ENCODE results near the gene WDR47. TPM values are rescaled to one million over a fixed set of nuclear protein-coding genes. Genes with fewer than 3 reads are reported as not detected.

The WDR47 gene
- total RNA-seq (2014; rRNA removed; shearing (Covaris generic)): 19.5 and 29.4 TPM in 2 replicates

GRCh38 chr1:109041621-109042468 lies at the start of gene WDR47:
TSS of gene WDR47 (minus strand) at chr1:109042102. CDS start at chr1:109023512, 18,590 bp downstream.
- peak; percentile 82 for DNase-seq (ENCODE audit: low spot score)

GRCh38 chr1:109091078-109091838 lies 49.4 kb upstream of the WDR47 start:
- DNase-seq (ENCODE audit: low spot score): peak; percentile 46

- peak; percentile 82 for DNase-seq (ENCODE audit: low spot score)
Measured at GRCh38 chr1:109090196-109091077, 48.5 kb upstream of the WDR47 start, which contains the start of gene TMEM167B. TSS of gene TMEM167B (plus strand) at chr1:109090764. CDS start at chr1:109090873, 109 bp downstream.

GRCh38 chr1:109089242-109090015 lies 47.5 kb upstream of the WDR47 start:
- DNase-seq (ENCODE audit: low spot score): peak; percentile 65

- DNase-seq (ENCODE audit: low spot score): peak; percentile 19
Measured at GRCh38 chr1:109084563-109085517, 42.9 kb upstream of the WDR47 start.

GRCh38 chr1:109083923-109084322 lies 42.0 kb upstream of the WDR47 start:
- no peak for DNase-seq (ENCODE audit: low spot score)

GRCh38 chr1:109083501-109083900 lies 41.6 kb upstream of the WDR47 start:
- no peak for DNase-seq (ENCODE audit: low spot score)

- DNase-seq (ENCODE audit: low spot score): no peak
Measured at GRCh38 chr1:109080441-109081082, 38.7 kb upstream of the WDR47 start.

GRCh38 chr1:109079240-109079622 lies 37.3 kb upstream of the WDR47 start:
- DNase-seq (ENCODE audit: low spot score): no peak

GRCh38 chr1:109078317-109078716 lies 36.4 kb upstream of the WDR47 start:
- no peak for DNase-seq (ENCODE audit: low spot score)

GRCh38 chr1:109075531-109076490 lies 33.9 kb upstream of the WDR47 start, which contains the start of gene TAF13:
TSS of gene TAF13 (minus strand) at chr1:109076003. CDS start at chr1:109075947, 56 bp downstream.
- peak; percentile 88 for DNase-seq (ENCODE audit: low spot score)

- no peak for DNase-seq (ENCODE audit: low spot score)
Measured at GRCh38 chr1:109069294-109069693, 27.4 kb upstream of the WDR47 start.

GRCh38 chr1:109067883-109068282 lies 26.0 kb upstream of the WDR47 start:
- no peak for DNase-seq (ENCODE audit: low spot score)

GRCh38 chr1:109065137-109065536 lies 23.2 kb upstream of the WDR47 start:
- no peak for DNase-seq (ENCODE audit: low spot score)

GRCh38 chr1:109061183-109061582 lies 19.3 kb upstream of the WDR47 start:
- no peak for DNase-seq (ENCODE audit: low spot score)

GRCh38 chr1:109060707-109061106 lies 18.8 kb upstream of the WDR47 start:
- no peak for DNase-seq (ENCODE audit: low spot score)

GRCh38 chr1:109059026-109059425 lies 17.1 kb upstream of the WDR47 start:
- no peak for DNase-seq (ENCODE audit: low spot score)

- no peak for DNase-seq (ENCODE audit: low spot score)
Measured at GRCh38 chr1:109056064-109056463, 14.2 kb upstream of the WDR47 start.
